Osteoblast (primary cell): ENCODE measurements around the gene TERT. TPM values are rescaled to one million over a fixed set of nuclear protein-coding genes. Genes with fewer than 3 reads are reported as not detected.

Experiments
- DNase-seq: peaks from one replicate; pipeline ENCODE4 v3.0.0; 2011; ENCODE audit warnings: low spot score, mixed read lengths; ENCODE audit not compliant: insufficient read length; ENCODE audit errors: missing footprints
- H2AFZ ChIP-seq: 2 replicates; pipeline ENCODE4 v1.6.0; 2011; ENCODE audit warnings: mild to moderate bottlenecking, low read length
- H3K27ac ChIP-seq: 2 replicates; pipeline ENCODE4 v1.5.1; 2011; ENCODE audit warnings: mild to moderate bottlenecking, low read depth, low read length, moderate library complexity
- H3K27me3 ChIP-seq: 2 replicates; pipeline ENCODE4 v1.6.0; 2012; ENCODE audit warnings: mild to moderate bottlenecking, control low read depth, inconsistent platforms, low read length, moderate library complexity; ENCODE audit not compliant: insufficient read depth
- H3K36me3 ChIP-seq: 2 replicates; pipeline ENCODE4 v1.5.1; 2011; ENCODE audit warnings: mild to moderate bottlenecking, low read length, control low read depth, moderate library complexity; ENCODE audit not compliant: insufficient read depth
- H3K4me1 ChIP-seq: 2 replicates; pipeline ENCODE4 v1.5.1; 2011; ENCODE audit warnings: mild to moderate bottlenecking, low read length, control low read depth, moderate library complexity; ENCODE audit not compliant: insufficient read depth
- H3K4me2 ChIP-seq: 2 replicates; pipeline ENCODE4 v1.6.0; 2011; ENCODE audit warnings: mild to moderate bottlenecking, low read length; ENCODE audit not compliant: insufficient read depth
- H3K4me3 ChIP-seq: fragments of 200-600 bp; sonication (generic); 3 replicates; pipeline ENCODE4 v1.5.1; 2012; ENCODE audit warnings: mild to moderate bottlenecking, low read length, inconsistent platforms; ENCODE audit not compliant: insufficient read depth
- H3K79me2 ChIP-seq: 2 replicates; pipeline ENCODE4 v1.6.0; 2012; ENCODE audit warnings: mild to moderate bottlenecking, low read length, control low read depth, inconsistent platforms; ENCODE audit not compliant: insufficient read depth
- H3K9me3 ChIP-seq: 2 replicates; pipeline ENCODE4 v1.5.1; 2011; ENCODE audit warnings: low read depth, low read length, control low read depth
- H4K20me1 ChIP-seq: 2 replicates; pipeline ENCODE4 v1.6.0; 2012; ENCODE audit warnings: mild to moderate bottlenecking, low read length, control low read depth; ENCODE audit not compliant: insufficient read depth
- total RNA-seq: library from RNA; depleted of rRNA; stranded (reverse); fragments of >200 nt; gene quantifications from 2 replicates; pipeline ENCODE4 v1.2.3, GENCODE V29; 2012
- TF ChIP-seq, protein P1 (sequence below): IDR thresholded peaks from 2 replicates; pipeline ENCODE4 v1.5.1; 2011; ENCODE audit warnings: mild to moderate bottlenecking, low read depth, low read length, moderate library complexity; ENCODE audit errors: extremely low read depth

The TERT gene
- total RNA-seq, 1 donor: not detected

DNA sequence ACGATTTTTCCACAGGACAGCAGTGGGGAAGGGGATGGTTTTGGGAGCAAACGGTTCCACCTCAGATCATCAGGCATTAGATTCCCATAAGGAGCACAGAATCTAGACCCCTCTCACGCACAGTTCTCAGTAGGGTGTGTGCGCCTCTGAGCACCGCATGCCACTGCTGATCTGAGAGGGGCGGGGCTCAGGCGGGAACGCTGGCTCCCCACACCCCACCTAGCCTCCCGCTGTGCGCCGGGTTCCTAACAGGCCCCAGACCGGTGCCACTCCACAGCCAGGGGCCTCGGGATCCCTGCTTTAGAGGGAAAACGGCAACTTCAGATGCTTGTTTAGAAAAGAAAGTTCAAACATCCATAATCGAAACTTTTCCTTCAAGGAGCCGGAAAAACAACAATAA lies 20.4 kb downstream of the TERT start:
- no peak for DNase-seq
- Histone ChIP-seq H3K27ac (no peak overlapping the region), H3K4me1 (no peaks in the 10 kb centered on the region), H2AFZ (no peak overlapping the region), H3K27me3 (no peaks in the 10 kb centered on the region), H3K4me2 (no peak overlapping the region), H4K20me1 (no peaks in the 10 kb centered on the region), H3K9me3 (no peaks in the 10 kb centered on the region), H3K79me2 (no peaks in the 10 kb centered on the region), H3K36me3 (no peaks in the 10 kb centered on the region), H3K4me3 (no peak overlapping the region)
- TF ChIP-seq, protein P1, sequence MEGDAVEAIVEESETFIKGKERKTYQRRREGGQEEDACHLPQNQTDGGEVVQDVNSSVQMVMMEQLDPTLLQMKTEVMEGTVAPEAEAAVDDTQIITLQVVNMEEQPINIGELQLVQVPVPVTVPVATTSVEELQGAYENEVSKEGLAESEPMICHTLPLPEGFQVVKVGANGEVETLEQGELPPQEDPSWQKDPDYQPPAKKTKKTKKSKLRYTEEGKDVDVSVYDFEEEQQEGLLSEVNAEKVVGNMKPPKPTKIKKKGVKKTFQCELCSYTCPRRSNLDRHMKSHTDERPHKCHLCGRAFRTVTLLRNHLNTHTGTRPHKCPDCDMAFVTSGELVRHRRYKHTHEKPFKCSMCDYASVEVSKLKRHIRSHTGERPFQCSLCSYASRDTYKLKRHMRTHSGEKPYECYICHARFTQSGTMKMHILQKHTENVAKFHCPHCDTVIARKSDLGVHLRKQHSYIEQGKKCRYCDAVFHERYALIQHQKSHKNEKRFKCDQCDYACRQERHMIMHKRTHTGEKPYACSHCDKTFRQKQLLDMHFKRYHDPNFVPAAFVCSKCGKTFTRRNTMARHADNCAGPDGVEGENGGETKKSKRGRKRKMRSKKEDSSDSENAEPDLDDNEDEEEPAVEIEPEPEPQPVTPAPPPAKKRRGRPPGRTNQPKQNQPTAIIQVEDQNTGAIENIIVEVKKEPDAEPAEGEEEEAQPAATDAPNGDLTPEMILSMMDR: no peak

GRCh38 chr5:1273745-1274144 lies 21.1 kb downstream of the TERT start:
- Histone ChIP-seq H3K36me3 (no peaks in the 10 kb centered on the region), H2AFZ (no peak overlapping the region), H3K79me2 (no peaks in the 10 kb centered on the region), H3K4me2 (no peak overlapping the region), H3K9me3 (no peaks in the 10 kb centered on the region), H4K20me1 (no peaks in the 10 kb centered on the region), H3K27ac (no peak overlapping the region), H3K27me3 (no peaks in the 10 kb centered on the region), H3K4me1 (no peaks in the 10 kb centered on the region), H3K4me3 (no peak overlapping the region)
- TF ChIP-seq, protein P1: no peak
- DNase-seq: no peak

DNA sequence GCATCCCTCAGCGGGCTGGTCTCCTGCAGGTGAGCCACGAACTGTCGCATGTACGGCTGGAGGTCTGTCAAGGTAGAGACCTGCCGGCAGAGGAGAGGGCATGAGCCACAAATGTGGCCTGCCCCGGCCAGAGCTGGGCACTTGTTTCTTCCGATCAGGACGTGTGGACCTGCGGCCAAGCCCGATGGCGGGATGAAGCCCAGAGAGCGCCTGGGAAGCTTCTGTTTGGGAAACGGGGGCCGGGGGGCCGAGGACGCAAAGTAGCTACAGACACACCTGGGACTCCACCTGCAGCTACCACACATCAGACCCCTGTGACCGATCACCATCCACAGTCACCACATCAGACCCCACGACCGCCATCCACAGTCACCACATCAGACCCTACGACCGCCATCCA lies 22.7 kb downstream of the TERT start:
- H3K4me1 ChIP-seq: no peaks in the 10 kb centered on the region
- no peaks in the 10 kb centered on the region for H3K27me3 ChIP-seq
- no peaks in the 10 kb centered on the region for H3K36me3 ChIP-seq
- H3K4me2 ChIP-seq: no peak overlapping the region
- no peak overlapping the region for H2AFZ ChIP-seq
- no peak for DNase-seq
- TF ChIP-seq, protein P1: no peak
- H3K4me3 ChIP-seq: no peak overlapping the region
- H4K20me1 ChIP-seq: no peaks in the 10 kb centered on the region
- H3K79me2 ChIP-seq: no peaks in the 10 kb centered on the region
- H3K27ac ChIP-seq: no peak overlapping the region
- no peaks in the 10 kb centered on the region for H3K9me3 ChIP-seq

- Histone ChIP-seq H3K27me3 (no peaks in the 10 kb centered on the region), H2AFZ (no peak overlapping the region), H3K4me1 (no peaks in the 10 kb centered on the region), H3K9me3 (no peaks in the 10 kb centered on the region), H3K27ac (no peak overlapping the region), H3K4me2 (no peak overlapping the region), H4K20me1 (no peaks in the 10 kb centered on the region), H3K36me3 (no peaks in the 10 kb centered on the region), H3K4me3 (no peak overlapping the region), H3K79me2 (no peaks in the 10 kb centered on the region)
- TF ChIP-seq, protein P1: no peak
- no peak for DNase-seq
Measured at GRCh38 chr5:1270933-1271914, 23.6 kb downstream of the TERT start.
